Esophagus muscularis mucosa (tissue), 4 donors: Measurements from ENCODE around the gene CDHR3. TPM values are rescaled to one million over a fixed set of nuclear protein-coding genes. Genes with fewer than 3 reads are reported as not detected.
"Not testable (repeated sequence)": the region's sequence is repeated elsewhere in the genome, so short reads cannot be mapped to it uniquely, and the experiment has no call there.

Experiments used
- DNase-seq: peaks from one replicate; pipeline ENCODE4 v3.0.0-alpha.2; 2017; ENCODE audit errors: extremely low spot score
- H3K27ac ChIP-seq, 4 donors: fragments of 200-600 bp; sonication (generic); replicated peaks in 1 of 4; 1 replicate in 3 of 4; 2 replicates in 1 of 4; pipeline ENCODE4 v1.5.1; 2016 to 2019; ENCODE audit warnings: mild to moderate bottlenecking in 1 of 4
- H3K27me3 ChIP-seq, 4 donors: fragments of 200-600 bp; sonication (generic); one replicate each; pipeline versions ENCODE4 v1.5.1 to v1.6.0; 2016 to 2019
- H3K36me3 ChIP-seq, 4 donors: fragments of 200-600 bp; sonication (generic); one replicate each; pipeline ENCODE4 v1.5.1; 2016 to 2019
- H3K4me1 ChIP-seq, 4 donors: fragments of 200-600 bp; sonication (generic); one replicate each; pipeline ENCODE4 v1.5.1; 2016 to 2019
- H3K4me3 ChIP-seq, 4 donors: fragments of 200-600 bp; sonication (generic); 1 replicate in 2 of 4; 2 replicates in 2 of 4; pipeline ENCODE4 v1.5.1; 2016 to 2019; ENCODE audit warnings: mild to moderate bottlenecking in 4 of 4, moderate library complexity in 1 of 4
- H3K9me3 ChIP-seq, 4 donors: fragments of 200-600 bp; sonication (generic); 1 replicate in 3 of 4; 2 replicates in 1 of 4; pipeline ENCODE4 v1.5.1; 2016 to 2019
- CTCF ChIP-seq, 3 experiments: fragments of 200-600 bp in 2 of 3; fragments of 450-650 bp in 1 of 3; sonication (generic) in 2 of 3; IDR thresholded peaks; one replicate each; pipeline ENCODE4 v1.5.1; 2017 to 2019; ENCODE audit warnings: antibody characterized with exemption in 3 of 3, mild to moderate bottlenecking in 2 of 3, moderate library complexity in 1 of 3
- EP300 ChIP-seq: sonication (generic); formaldehyde crosslinking; IDR thresholded peaks from one replicate; pipeline ENCODE4 v1.6.1; 2017; ENCODE audit warnings: antibody characterized with exemption
- POLR2A ChIP-seq: fragments of 450-650 bp; IDR thresholded peaks from one replicate; pipeline ENCODE4 v1.6.1; 2017; ENCODE audit warnings: antibody characterized with exemption, moderate library complexity, mild to moderate bottlenecking, low read depth
- POLR2AphosphoS5 ChIP-seq, 2 donors: sonication (generic); formaldehyde crosslinking; IDR thresholded peaks; one replicate each; pipeline ENCODE4 v1.6.1; 2017; ENCODE audit warnings: antibody characterized with exemption in 2 of 2
- WGBS: methylation state at CpG from one replicate; pipeline ENCODE4 v1.1.5; 2018; 5-methylcytosine and 5-hydroxymethylcytosine counted together
- intact Hi-C: fragments of 100-400 bp; cut with DNase I; formaldehyde crosslinking; loops from one replicate; pipeline ENCODE4 v1.15.1; 2023
- total RNA-seq, 4 donors: library from RNA; depleted of rRNA; stranded (reverse); fragments of >200 nt; gene quantifications; one replicate each; pipeline versions ENCODE4 v1.1.0 to v1.2.1, GENCODE V29; 2016

The CDHR3 gene
- total RNA-seq, 4 donors from 2014 or later = 7.8 to 41.1 (median 21.2) TPM

DNA sequence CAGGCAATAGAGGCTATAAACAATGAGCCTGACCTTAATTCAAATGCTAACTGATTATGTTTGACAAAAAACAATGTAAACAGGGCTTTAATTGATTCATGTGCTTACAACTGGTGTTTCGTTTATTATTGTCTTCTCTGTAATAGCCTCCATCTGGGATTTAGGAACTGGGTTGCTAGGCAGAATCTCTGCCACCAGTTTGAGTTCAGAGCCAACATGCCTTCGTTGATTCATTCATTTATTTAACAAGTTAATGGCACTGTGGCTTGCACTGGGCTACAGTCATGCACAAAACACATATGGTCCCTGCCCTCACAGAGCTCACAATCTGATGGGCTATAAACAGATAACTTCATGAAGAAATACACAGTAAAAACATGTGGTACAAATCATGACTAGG, 19.6 kb upstream of the CDHR3 start:
- H3K36me3 ChIP-seq = no peaks in the 10 kb centered on the region

DNA sequence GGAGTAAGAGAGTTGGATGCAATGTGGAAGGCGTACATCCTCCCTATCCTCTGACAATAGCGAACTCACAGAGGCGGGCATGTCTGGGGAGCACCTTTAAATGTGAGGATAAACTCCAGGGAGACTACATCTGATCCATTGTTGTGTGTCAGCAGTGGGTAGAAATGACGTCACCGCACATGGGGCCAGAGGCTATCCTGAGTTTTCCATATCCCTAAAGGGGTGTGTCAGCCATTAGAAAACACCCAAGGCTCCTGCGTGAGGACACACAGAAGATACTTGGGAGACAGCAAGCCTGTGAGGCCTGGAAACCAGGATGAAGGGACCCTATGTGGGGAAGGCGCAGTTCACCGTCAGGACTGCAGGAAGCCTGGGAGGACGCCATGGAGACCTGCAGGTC, 17.2 kb upstream of the CDHR3 start:
- TF ChIP-seq POLR2AphosphoS5 (IDR thresholded peaks at IDR 0.05) = no peak
- TF ChIP-seq EP300 = no peak
- TF ChIP-seq POLR2A = no peak
- no peak for TF ChIP-seq CTCF (IDR thresholded peaks at IDR 0.05)
- no peak for DNase-seq
- H3K4me1 ChIP-seq = no peaks in the 10 kb centered on the region
- no peaks in the 10 kb centered on the region for H3K36me3 ChIP-seq
- H3K27me3 ChIP-seq = no peaks in the 10 kb centered on the region
- intact Hi-C loops = no loop called here
- H3K27ac ChIP-seq = no peak overlapping the region
- H3K4me3 ChIP-seq = no peak overlapping the region
- H3K9me3 ChIP-seq = no peaks in the 10 kb centered on the region
- WGBS = 93% methylated on average over 9 of the region's 9 CpGs

More for the DNA sequence above, 19.6 kb upstream of the CDHR3 start:
- no peaks in the 10 kb centered on the region for H3K27me3 ChIP-seq
- no peak overlapping the region for H3K4me3 ChIP-seq
- WGBS = 84% methylated on average over 2 of the region's 2 CpGs
- no peak overlapping the region for H3K27ac ChIP-seq
- TF ChIP-seq POLR2AphosphoS5 (IDR thresholded peaks at IDR 0.05) (no peak), POLR2A (no peak), CTCF (IDR thresholded peaks at IDR 0.05) (no peak), EP300 (no peak)
- no peaks in the 10 kb centered on the region for H3K9me3 ChIP-seq
- DNase-seq = no peak
- no peaks in the 10 kb centered on the region for H3K4me1 ChIP-seq
- intact Hi-C loops = no loop called here

DNA sequence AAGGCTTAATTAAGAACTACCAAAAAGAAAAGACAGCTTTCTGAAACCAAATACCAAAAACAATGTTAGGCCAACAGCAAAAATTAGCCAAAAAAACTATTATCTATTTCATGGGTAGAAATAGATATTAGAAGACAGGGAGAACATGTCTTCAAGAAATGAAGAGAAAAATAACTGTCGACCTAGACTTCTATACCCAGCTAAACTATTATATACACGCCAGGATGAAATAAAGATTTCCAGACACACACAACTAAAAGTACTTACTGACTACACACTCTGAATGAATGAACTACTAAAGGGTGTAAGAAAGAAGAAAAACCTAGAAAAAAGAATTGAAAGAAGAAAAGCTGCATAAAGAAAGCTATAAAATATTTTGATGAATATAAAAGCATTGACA, 11.5 kb upstream of the CDHR3 start:
- TF ChIP-seq POLR2A (no peak), EP300 (no peak), CTCF (IDR thresholded peaks at IDR 0.05) (no peak), POLR2AphosphoS5 (IDR thresholded peaks at IDR 0.05) (no peak)
- no peak overlapping the region for H3K4me3 ChIP-seq
- 97% methylated on average over 2 of the region's 2 CpGs for WGBS
- H3K4me1 ChIP-seq = no peaks in the 10 kb centered on the region
- no peaks in the 10 kb centered on the region for H3K27me3 ChIP-seq
- no peak overlapping the region for H3K27ac ChIP-seq
- peaks cover 0 to 12% (median 5%) of the 10 kb centered on the region in 4 donors for H3K9me3 ChIP-seq
- DNase-seq = no peak
- no peaks in the 10 kb centered on the region for H3K36me3 ChIP-seq
- intact Hi-C loops = no loop called here

DNA sequence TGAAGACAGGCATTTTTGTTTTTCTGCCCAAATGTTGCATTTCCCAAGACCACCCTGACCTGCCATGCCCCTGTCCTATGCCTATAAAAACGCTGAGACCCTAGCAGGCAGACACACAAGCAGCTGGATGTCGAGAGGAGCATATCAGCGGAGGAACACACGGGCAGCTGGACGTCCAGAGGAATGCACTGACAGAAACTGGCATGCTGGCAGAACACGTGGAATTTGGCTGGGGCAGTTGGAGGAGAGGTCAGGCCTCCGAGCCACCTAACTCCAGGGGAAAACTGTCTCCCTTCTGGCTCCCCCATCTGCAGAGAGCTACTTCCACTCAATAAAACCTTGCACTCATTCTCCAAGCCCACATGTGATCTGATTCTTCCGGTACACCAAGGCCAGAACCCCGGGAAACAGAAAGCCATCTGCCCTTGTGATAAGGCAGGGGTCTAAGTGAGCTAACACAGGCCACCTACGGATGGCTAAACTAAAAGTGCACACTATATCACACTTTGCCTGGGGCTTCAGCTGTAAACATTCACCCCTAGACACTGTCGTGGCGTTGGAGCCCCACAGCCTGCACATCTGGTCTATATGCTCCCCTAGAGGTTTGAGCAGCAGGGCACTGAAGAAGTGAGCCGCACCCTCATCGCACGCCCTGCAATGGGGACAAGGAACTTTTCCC, 10.0 kb upstream of the CDHR3 start:
- Histone ChIP-seq H3K4me1 (no peaks in the 10 kb centered on the region), H3K36me3 (no peaks in the 10 kb centered on the region), H3K9me3 (peaks cover 0 to 12% (median 5%) of the 10 kb centered on the region in 4 donors), H3K27me3 (no peaks in the 10 kb centered on the region), H3K4me3 (no peak overlapping the region), H3K27ac (no peak overlapping the region)
- intact Hi-C loops = no loop called here
- WGBS = 79% methylated on average over 15 of the region's 15 CpGs
- DNase-seq = no peak
- TF ChIP-seq POLR2AphosphoS5 (IDR thresholded peaks at IDR 0.05) (no peak), POLR2A (no peak), EP300 (no peak), CTCF (IDR thresholded peaks at IDR 0.05) (no peak)

DNA sequence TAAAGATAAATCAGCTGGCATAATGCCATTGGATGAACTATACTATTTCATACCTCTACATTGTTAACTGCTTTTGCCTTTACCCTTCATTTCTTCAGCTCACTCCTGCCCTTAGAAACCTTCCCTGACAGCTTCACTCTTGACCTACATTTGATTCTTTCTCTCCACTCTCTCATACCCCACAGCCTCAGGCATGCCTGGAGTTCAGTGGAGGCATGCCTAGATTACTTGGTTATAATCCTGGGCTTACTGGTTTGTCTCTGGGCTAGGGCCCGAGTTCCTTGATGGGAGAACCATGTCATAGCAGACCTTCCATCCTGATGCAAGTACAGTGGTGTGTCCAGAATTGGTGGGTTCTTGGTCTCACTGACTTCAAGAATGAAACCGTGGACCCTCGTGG, 8.4 kb upstream of the CDHR3 start:
- Histone ChIP-seq H3K27me3 (no peaks in the 10 kb centered on the region), H3K4me1 (no peaks in the 10 kb centered on the region), H3K36me3 (no peaks in the 10 kb centered on the region), H3K9me3 (peaks cover 0 to 12% (median 5%) of the 10 kb centered on the region in 4 donors), H3K4me3 (no peak overlapping the region), H3K27ac (no peak overlapping the region)
- WGBS = 84% methylated on average over 3 of the region's 3 CpGs
- DNase-seq = no peak
- intact Hi-C loops = no loop called here
- TF ChIP-seq EP300 (no peak), CTCF (IDR thresholded peaks at IDR 0.05) (no peak)

GRCh38 chr7:105955651-105956466, 7.2 kb upstream of the CDHR3 start:
- H3K4me1 ChIP-seq, H3K27me3 ChIP-seq, H3K4me3 ChIP-seq, intact Hi-C loops, DNase-seq, H3K36me3 ChIP-seq, H3K27ac ChIP-seq: not testable (repeated sequence)
- H3K9me3 ChIP-seq = peaks cover 0 to 12% (median 5%) of the 10 kb centered on the region in 4 donors
- 95% methylated on average over 15 of the region's 52 CpGs for WGBS
